Trophoblast cell (in vitro differentiated cells and primary cell): ENCODE results near the gene ENTPD2.

ENCODE experiments used
- DNase-seq, 2 donors: peaks; one replicate each; pipeline ENCODE4 v3.0.0-alpha.2; 2016
- H2AFZ ChIP-seq: 2 replicates; pipeline ENCODE4 v1.6.1; 2013; ENCODE audit warnings: low read length, moderate library complexity, mild to moderate bottlenecking; ENCODE audit not compliant: insufficient read depth, poor library complexity
- H2AK5ac ChIP-seq: 2 replicates; pipeline ENCODE4 v1.6.1; 2013; ENCODE audit warnings: mild to moderate bottlenecking, low read length
- H2BK120ac ChIP-seq: 2 replicates; pipeline ENCODE4 v1.6.1; 2013; ENCODE audit warnings: low read length, mild to moderate bottlenecking, moderate library complexity; ENCODE audit not compliant: insufficient read depth, poor library complexity
- H2BK12ac ChIP-seq: 2 replicates; pipeline ENCODE4 v1.6.1; 2013; ENCODE audit warnings: mild to moderate bottlenecking, low read length, moderate library complexity
- H2BK5ac ChIP-seq: 2 replicates; pipeline ENCODE4 v1.6.1; 2013; ENCODE audit warnings: low read length, low read depth, moderate library complexity, mild to moderate bottlenecking; ENCODE audit not compliant: poor library complexity
- H3K14ac ChIP-seq: 2 replicates; pipeline ENCODE4 v1.6.1; 2013; ENCODE audit warnings: mild to moderate bottlenecking, low read length
- H3K18ac ChIP-seq: 2 replicates; pipeline ENCODE4 v1.6.1; 2013; ENCODE audit warnings: mild to moderate bottlenecking, low read length
- H3K23ac ChIP-seq: 2 replicates; pipeline ENCODE4 v1.6.1; 2013; ENCODE audit warnings: low read length
- H3K27ac ChIP-seq: 2 replicates; pipeline ENCODE4 v1.5.1; 2013; ENCODE audit warnings: low read depth, mild to moderate bottlenecking, inconsistent platforms, low read length, moderate library complexity
- H3K27me3 ChIP-seq: 2 replicates; pipeline ENCODE4 v1.6.1; 2013; ENCODE audit warnings: inconsistent platforms, mild to moderate bottlenecking, low read length, moderate library complexity; ENCODE audit not compliant: insufficient read depth
- H3K36me3 ChIP-seq, 2 experiments: 1 replicate in 1 of 2; 2 replicates in 1 of 2; pipeline ENCODE4 v1.6.1; 2013; ENCODE audit warnings: low read length in 2 of 2, mild to moderate bottlenecking in 2 of 2, moderate library complexity in 1 of 2; ENCODE audit not compliant: insufficient read depth in 2 of 2, control insufficient read depth in 1 of 2
- H3K4ac ChIP-seq: 2 replicates; pipeline ENCODE4 v1.6.1; 2013; ENCODE audit warnings: low read depth, mild to moderate bottlenecking, low read length, moderate library complexity
- H3K4me1 ChIP-seq, 2 experiments: 1 replicate in 1 of 2; 2 replicates in 1 of 2; pipeline ENCODE4 v1.6.1; 2013; ENCODE audit warnings: low read length in 2 of 2, mild to moderate bottlenecking in 2 of 2, moderate library complexity in 1 of 2; ENCODE audit not compliant: insufficient read depth in 2 of 2, control insufficient read depth in 1 of 2
- H3K4me2 ChIP-seq: 2 replicates; pipeline ENCODE4 v1.6.1; 2013; ENCODE audit warnings: inconsistent platforms, mild to moderate bottlenecking, low read length, moderate library complexity
- H3K4me3 ChIP-seq: 2 replicates; pipeline ENCODE4 v1.5.1; 2013; ENCODE audit warnings: mild to moderate bottlenecking, low read depth, low read length, inconsistent platforms
- H3K79me1 ChIP-seq: one replicate; pipeline ENCODE4 v1.6.1; 2013; ENCODE audit warnings: low read length
- H3K79me2 ChIP-seq: 2 replicates; pipeline ENCODE4 v1.6.1; 2013; ENCODE audit warnings: low read length, mild to moderate bottlenecking; ENCODE audit not compliant: control insufficient read depth, insufficient read depth, poor library complexity
- H3K9ac ChIP-seq: 2 replicates; pipeline ENCODE4 v1.6.1; 2013; ENCODE audit warnings: mild to moderate bottlenecking, low read length
- H3K9me3 ChIP-seq: 2 replicates; pipeline ENCODE4 v1.6.1; 2013; ENCODE audit warnings: low read depth, mild to moderate bottlenecking, control low read depth, inconsistent platforms, low read length; ENCODE audit not compliant: insufficient read depth
- H4K12ac ChIP-seq: 2 replicates; pipeline ENCODE4 v1.6.1; 2013; ENCODE audit warnings: low read depth, mild to moderate bottlenecking, low read length, moderate library complexity
- H4K8ac ChIP-seq: 2 replicates; pipeline ENCODE4 v1.6.1; 2013; ENCODE audit warnings: low read depth, mild to moderate bottlenecking, low read length, moderate library complexity
- H4K91ac ChIP-seq: one replicate; pipeline ENCODE4 v1.6.1; 2013; ENCODE audit warnings: low read depth, mild to moderate bottlenecking, low read length, moderate library complexity
- WGBS: extraction: QIAGEN DNeasy Blood & Tissue Kit; methylation state at CpG from one replicate; pipeline ENCODE4 v1.1.7; 2013; ENCODE audit warnings: missing lambda C conversion rate; ENCODE audit not compliant: insufficient read length, insufficient coverage; ENCODE audit errors: extremely low coverage; 5-methylcytosine and 5-hydroxymethylcytosine counted together

The ENTPD2 gene

DNA sequence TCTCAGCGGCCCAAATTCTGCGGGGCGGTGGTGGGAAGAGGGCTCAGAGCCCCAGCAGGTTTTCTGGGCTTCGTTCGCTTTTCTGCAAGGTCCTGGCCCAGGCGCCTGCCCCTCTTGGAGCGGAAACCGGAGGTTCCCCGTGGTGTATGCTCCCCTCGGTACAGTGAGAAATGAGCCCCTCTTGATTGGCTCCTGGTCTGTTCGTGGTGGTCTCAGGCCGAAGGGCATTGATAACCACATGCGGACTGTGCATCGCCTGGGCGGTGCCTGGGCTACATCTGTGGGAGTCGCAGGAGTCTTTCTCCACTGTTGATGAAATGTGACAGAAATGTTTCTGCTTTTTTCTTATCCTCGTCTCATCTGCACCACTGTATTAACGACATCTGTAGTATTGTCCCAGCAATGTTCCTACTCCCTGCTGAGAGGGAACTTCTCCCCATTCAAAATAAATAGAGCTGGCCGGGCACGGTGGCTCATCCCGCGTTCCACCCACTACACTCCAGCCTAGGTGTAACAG lies 33.6 kb upstream of the ENTPD2 start:
- H2BK5ac ChIP-seq = peak overlapping the region; percentile 42
- H4K8ac ChIP-seq = peak overlapping the region; percentile 86
- peak overlapping the region; percentile 71 for H3K4me2 ChIP-seq
- peak overlapping the region; percentile 79 for H2AFZ ChIP-seq
- H3K14ac ChIP-seq = peak overlapping the region; percentile 66
- no peak overlapping the region for H2AK5ac ChIP-seq
- no peak overlapping the region for H2BK12ac ChIP-seq
- H3K9me3 ChIP-seq = peaks cover 1% of the 10 kb centered on the region
- H3K36me3 ChIP-seq = peaks cover 6 to 10% of the 10 kb centered on the region in 2 experiments
- H3K79me1 ChIP-seq = peaks cover 12% of the 10 kb centered on the region
- peak overlapping the region; percentile 30 for H3K4ac ChIP-seq
- DNase-seq = no peak
- no peaks in the 10 kb centered on the region for H3K27me3 ChIP-seq
- peaks cover 10 to 12% of the 10 kb centered on the region in 2 experiments for H3K4me1 ChIP-seq
- H3K27ac ChIP-seq = peak overlapping the region; percentile 76
- H3K18ac ChIP-seq = peak overlapping the region; percentile 72
- WGBS = no CpG with 5 or more reads among the region's 22 CpGs
- H2BK120ac ChIP-seq = peak overlapping the region; percentile 43
- H3K23ac ChIP-seq = no peak overlapping the region
- peak overlapping the region; percentile 83 for H3K9ac ChIP-seq
- H3K4me3 ChIP-seq = peak overlapping the region; percentile 84
- H3K79me2 ChIP-seq = peaks cover 7% of the 10 kb centered on the region
- peak overlapping the region; percentile 68 for H4K12ac ChIP-seq
- H4K91ac ChIP-seq = peak overlapping the region; percentile 84

DNA sequence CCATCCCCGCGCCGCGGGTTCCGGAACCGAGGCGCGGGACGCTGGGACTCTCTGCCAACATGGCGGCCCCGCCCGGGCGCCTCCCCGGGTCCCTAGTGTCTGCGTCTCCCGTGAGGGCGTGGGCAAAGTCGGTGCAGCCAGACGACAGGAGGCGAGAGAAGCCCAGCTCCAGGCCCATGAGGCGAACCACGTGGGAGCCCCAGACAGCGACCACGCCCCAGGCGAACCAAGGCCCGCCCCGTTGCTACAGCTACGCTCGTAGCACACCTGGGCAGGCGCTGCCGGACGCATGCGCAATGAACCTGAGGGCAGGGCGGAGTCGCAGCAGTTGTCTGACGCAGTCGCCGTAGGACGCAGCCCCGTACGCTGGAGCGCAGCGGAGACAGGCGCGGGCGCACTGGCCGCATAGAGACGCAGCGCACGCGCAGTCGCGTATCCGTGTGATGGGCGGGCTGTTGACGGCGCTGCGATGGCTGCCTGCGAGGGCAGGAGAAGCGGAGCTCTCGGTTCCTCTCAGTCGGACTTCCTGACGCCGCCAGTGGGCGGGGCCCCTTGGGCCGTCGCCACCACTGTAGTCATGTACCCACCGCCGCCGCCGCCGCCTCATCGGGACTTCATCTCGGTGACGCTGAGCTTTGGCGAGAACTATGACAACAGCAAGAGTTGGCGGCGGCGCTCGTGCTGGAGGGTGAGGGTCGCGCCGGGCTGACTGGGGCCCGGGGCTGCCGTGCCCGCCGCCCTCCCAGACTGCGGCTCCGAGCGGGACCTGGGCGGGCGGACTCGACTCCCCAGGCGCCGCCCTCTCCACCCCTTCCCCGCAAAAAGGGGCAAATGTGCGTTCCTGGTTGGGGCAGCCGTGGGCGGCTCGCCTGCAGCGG lies 32.9 kb upstream of the ENTPD2 start, which contains the start of gene MAN1B1:
MAN1B1 (plus strand) TSS at position 455 of the 878 bp plus-strand sequence; CDS start at position 470, 15 bp downstream.
- H3K27me3 ChIP-seq = no peaks in the 10 kb centered on the region
- H3K4me3 ChIP-seq = peak within 1 kb of the TSS; percentile 84
- H3K9me3 ChIP-seq = peaks cover 4% of the 10 kb centered on the region
- H3K4me2 ChIP-seq = peak within 1 kb of the TSS; percentile 85
- H3K14ac ChIP-seq = peak within 1 kb of the TSS; percentile 66
- peaks cover 12% of the 10 kb centered on the region for H3K79me1 ChIP-seq
- no peak within 1 kb of the TSS for H2BK12ac ChIP-seq
- peak within 1 kb of the TSS; percentile 84 for H3K9ac ChIP-seq
- H2BK5ac ChIP-seq = peak within 1 kb of the TSS; percentile 42
- WGBS = no CpG with 5 or more reads among the region's 101 CpGs
- H3K79me2 ChIP-seq = peaks cover 7% of the 10 kb centered on the region
- peak within 1 kb of the TSS; percentile 72 for H3K18ac ChIP-seq
- peak within 1 kb of the TSS; percentile 68 for H4K12ac ChIP-seq
- peak within 1 kb of the TSS; percentile 86 for H4K8ac ChIP-seq
- peaks cover 6 to 8% of the 10 kb centered on the region in 2 experiments for H3K36me3 ChIP-seq
- peak within 1 kb of the TSS; percentile 76 for H3K27ac ChIP-seq
- peak; percentile 100 for DNase-seq
- H2AK5ac ChIP-seq = no peak within 1 kb of the TSS
- H3K4me1 ChIP-seq = peaks cover 10 to 12% of the 10 kb centered on the region in 2 experiments
- H3K23ac ChIP-seq = no peak within 1 kb of the TSS
- H4K91ac ChIP-seq = peak within 1 kb of the TSS; percentile 84
- peak within 1 kb of the TSS; percentile 58 for H2BK120ac ChIP-seq
- H3K4ac ChIP-seq = peak within 1 kb of the TSS; percentile 30
- H2AFZ ChIP-seq = peak within 1 kb of the TSS; percentile 79

DNA sequence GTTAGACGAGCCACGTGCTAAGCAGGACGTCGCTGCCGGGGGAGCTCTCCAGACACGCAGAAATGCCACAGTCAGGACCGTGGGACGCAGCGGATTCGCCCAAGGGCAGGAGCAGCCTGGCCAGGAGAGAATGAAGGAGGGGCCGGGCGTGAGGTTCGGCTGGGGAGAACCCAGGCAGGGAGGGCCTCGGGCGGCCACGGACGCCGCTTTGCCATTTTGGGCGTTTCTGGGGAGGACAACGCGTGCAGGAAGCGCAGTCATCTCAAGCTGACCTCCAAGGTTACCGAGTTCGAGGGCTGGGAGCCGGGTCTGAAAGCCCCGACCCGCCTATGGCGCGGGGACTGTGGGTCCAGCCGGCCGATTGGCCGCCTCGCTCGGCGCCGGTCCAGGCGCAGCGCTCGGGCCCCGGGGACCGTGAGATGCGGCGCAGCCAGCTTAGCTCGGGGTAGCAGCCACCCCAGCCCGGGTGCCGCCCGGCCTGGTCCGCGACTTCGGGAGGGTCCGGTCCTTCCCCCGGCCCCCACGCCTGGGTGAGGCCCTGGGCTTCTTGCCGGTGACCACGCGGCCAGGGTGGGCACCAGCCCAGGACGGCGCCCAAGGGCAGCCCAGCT lies 32.2 kb upstream of the ENTPD2 start:
- Histone ChIP-seq H3K9me3 (peaks cover 3% of the 10 kb centered on the region), H3K79me1 (peaks cover 12% of the 10 kb centered on the region), H3K18ac (peak overlapping the region; percentile 5), H3K4me2 (peak overlapping the region; percentile 85), H4K12ac (peak overlapping the region; percentile 45), H3K4me3 (peak overlapping the region; percentile 67), H3K27me3 (no peaks in the 10 kb centered on the region), H3K23ac (no peak overlapping the region), H2AK5ac (no peak overlapping the region), H2AFZ (peak overlapping the region; percentile 68), H4K91ac (peak overlapping the region; percentile 71), H3K14ac (peak overlapping the region; percentile 38), H3K36me3 (peaks cover 4 to 8% of the 10 kb centered on the region in 2 experiments), H3K27ac (peak overlapping the region; percentile 58), H2BK120ac (peak overlapping the region; percentile 58), H2BK5ac (peak overlapping the region; percentile 18), H2BK12ac (no peak overlapping the region), H3K79me2 (peaks cover 7% of the 10 kb centered on the region), H4K8ac (peak overlapping the region; percentile 73), H3K9ac (peak overlapping the region; percentile 84), H3K4me1 (peaks cover 10 to 12% of the 10 kb centered on the region in 2 experiments), H3K4ac (no peak overlapping the region)
- no CpG with 5 or more reads among the region's 58 CpGs for WGBS
- peak; percentile 66 to 68 for DNase-seq

DNA sequence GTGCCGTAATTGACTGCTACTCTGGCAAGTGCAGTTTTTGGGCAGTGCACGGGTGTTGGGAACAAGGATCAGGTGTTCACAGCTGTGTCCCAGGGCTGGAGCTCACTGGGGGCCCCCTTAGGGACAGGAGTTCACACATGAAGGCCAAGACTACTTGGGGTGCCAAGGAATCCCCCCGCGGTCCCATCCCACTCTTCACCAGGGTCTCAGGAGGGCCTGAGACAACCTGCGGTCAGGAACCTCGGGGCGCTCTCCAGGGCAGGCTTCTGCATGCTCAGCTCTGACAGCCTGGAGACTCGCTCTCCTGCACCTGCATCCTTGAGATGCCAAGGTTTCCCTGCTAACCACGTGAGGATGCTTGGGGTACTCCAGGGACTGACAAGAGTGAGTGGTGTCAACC lies 30.7 kb upstream of the ENTPD2 start:
- no peak for DNase-seq
- Histone ChIP-seq H2BK120ac (no peak overlapping the region), H3K18ac (no peak overlapping the region), H3K9me3 (peaks cover 3% of the 10 kb centered on the region), H3K14ac (no peak overlapping the region), H4K91ac (no peak overlapping the region), H3K4ac (no peak overlapping the region), H3K27ac (no peak overlapping the region), H3K4me3 (no peak overlapping the region), H3K79me1 (peaks cover 12% of the 10 kb centered on the region), H2BK12ac (no peak overlapping the region), H3K9ac (no peak overlapping the region), H3K4me1 (peaks cover 10 to 12% of the 10 kb centered on the region in 2 experiments), H3K4me2 (no peak overlapping the region), H3K23ac (no peak overlapping the region), H3K27me3 (no peaks in the 10 kb centered on the region), H4K8ac (no peak overlapping the region), H3K36me3 (peaks cover 0 to 2% of the 10 kb centered on the region in 2 experiments), H3K79me2 (peaks cover 7% of the 10 kb centered on the region), H4K12ac (no peak overlapping the region), H2BK5ac (no peak overlapping the region), H2AK5ac (no peak overlapping the region), H2AFZ (no peak overlapping the region)
- WGBS = no CpG with 5 or more reads among the region's 9 CpGs
